Erythroblast (primary cell): ENCODE results near the gene UBR1.

Source experiments
- GATA1 ChIP-seq: IDR thresholded peaks from 2 replicates; pipeline ENCODE4 v1.6.1; 2011; ENCODE audit warnings: low read depth, mild to moderate bottlenecking, control low read depth, low read length, moderate library complexity
- POLR2A ChIP-seq: IDR thresholded peaks from 2 replicates; pipeline ENCODE4 v1.6.1; 2011; ENCODE audit warnings: mild to moderate bottlenecking, low read length

- TF ChIP-seq POLR2A (no peak), GATA1 (no peak)
These were observed 12.4 kb upstream of the UBR1 start for GRCh38 chr15:43118286-43118685.
